SK-MEL-5 (cell line): ENCODE results near the gene GLRX. TPM values are rescaled to one million over a fixed set of nuclear protein-coding genes. Genes with fewer than 3 reads are reported as not detected.
"Not testable (repeated sequence)": the region's sequence is repeated elsewhere in the genome, so short reads cannot be mapped to it uniquely, and the experiment has no call there.

ENCODE experiments used
- DNase-seq: peaks from one replicate; pipeline ENCODE4 v3.0.0-alpha.2; 2016; ENCODE audit warnings: low read depth, low spot score
- in situ Hi-C: cut with HindIII; loops from 2 replicates; pipeline ENCODE4 v1.10.0; 2016; ENCODE audit warnings: low sequenced_read_pairs, high pct_unique_total_duplicates, low pct_unique_long_range_greater_than_20kb
- total RNA-seq: library from RNA; depleted of rRNA; stranded (reverse); fragments of >200 nt; shearing (Covaris generic); gene quantifications from 2 replicates; pipeline ENCODE4 v1.2.3, GENCODE V29; 2014

The GLRX gene
- total RNA-seq, 1 experiment from 2014 or later, result 8.1 TPM

DNA sequence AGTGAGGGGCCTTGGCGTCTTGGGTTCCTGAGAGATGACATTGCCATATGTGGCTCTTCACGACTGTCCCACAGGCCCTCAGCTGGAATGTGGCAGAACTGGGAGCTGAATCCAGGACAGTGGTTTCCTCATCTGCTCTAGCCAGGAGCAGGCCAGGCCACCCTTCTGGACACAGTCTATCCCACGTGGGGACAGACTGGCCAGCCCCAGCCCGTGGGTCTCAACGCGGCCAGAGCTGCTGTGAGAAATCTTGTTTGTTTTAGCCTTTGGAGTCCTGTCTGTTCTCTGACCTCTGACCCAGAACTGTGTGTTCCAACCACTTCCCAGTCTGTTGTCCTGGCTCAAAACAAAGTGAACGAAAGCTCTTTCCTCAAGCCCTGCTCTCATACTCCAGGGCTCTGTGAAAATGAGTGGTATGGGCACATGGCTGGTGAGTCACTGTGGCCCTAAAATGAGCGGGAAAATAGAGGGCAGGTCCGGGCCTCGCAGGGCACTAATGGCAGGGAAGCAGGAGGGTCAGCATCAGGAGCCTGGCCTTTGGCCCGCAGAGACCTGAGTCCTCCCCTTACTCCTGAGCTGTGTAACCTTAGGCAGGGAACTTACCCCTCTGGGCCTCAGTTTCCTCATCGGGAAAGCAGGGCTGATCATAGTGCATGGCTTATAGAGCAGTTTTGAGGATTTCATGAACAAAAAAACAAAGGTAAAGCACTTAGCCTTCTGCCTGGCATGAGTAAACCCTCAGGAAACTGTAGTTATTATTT lies 34.8 kb upstream of the GLRX start:
- in situ Hi-C loops, result no loop called here
- no peak for DNase-seq

DNA sequence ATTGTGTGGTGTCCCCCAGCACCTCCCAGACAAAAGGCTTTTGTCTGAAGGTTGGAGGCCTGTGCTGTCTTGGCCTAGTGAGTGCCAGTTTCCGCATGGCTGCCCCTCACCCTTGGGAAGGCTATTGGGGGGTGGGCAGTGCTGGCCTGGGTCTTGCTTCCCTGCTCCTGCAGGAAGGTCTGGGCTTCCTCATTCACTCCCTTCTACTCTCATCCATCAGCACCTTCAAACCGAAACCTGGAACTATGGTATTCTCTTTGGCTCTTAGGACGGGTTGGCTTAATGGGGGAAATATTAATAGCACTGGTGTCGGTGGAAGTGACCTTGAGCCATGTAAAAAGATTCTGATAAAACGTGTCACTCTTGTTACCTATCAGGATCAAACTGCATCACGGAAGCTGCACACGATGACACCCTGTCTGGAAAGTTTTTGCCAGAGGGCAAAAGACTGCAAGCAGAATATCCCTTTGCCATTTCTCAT lies 34.0 kb upstream of the GLRX start:
- in situ Hi-C loops, result no loop called here
- peak; percentile 43 for DNase-seq

DNA sequence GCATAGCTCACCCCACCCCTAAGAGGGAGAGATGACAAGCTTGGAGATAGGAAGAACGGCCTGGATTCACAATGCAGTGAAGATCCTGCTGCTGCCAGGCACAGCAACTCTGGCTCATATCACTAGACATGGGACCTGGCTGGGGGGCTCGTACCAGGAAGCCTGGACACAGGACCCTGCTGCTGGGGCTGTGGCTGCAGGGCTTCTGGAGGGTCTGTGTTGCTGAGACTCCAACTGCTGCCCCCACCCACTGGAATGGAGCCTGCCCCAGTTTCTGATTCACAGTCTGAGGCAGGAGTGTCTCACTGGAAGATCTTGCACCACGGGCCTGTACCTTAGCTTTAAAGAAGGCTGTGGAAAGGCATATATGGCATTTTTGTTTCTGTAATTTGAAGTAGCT lies 31.0 kb upstream of the GLRX start:
- in situ Hi-C loops, result no loop called here
- no peak for DNase-seq

DNA sequence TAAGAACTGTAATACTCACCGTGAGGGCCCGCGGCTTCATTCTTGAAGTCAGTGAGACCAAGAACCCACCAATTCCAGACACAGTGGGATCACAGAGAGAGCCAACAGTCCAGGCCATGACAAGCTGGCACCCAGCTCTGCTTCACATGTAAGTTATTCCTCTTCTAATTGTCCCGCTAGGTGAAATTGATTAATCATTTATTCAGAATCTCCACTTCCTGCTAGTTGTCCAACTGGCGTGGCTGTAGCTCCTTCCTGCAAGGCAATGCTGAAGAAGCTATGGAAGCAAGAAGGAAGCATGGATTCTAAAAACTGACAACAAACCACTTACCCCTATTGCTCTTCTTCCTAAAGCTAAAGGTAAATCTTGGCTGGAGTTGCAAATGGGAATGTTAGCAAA lies 30.0 kb upstream of the GLRX start:
- no peak for DNase-seq
- in situ Hi-C loops, result no loop called here

DNA sequence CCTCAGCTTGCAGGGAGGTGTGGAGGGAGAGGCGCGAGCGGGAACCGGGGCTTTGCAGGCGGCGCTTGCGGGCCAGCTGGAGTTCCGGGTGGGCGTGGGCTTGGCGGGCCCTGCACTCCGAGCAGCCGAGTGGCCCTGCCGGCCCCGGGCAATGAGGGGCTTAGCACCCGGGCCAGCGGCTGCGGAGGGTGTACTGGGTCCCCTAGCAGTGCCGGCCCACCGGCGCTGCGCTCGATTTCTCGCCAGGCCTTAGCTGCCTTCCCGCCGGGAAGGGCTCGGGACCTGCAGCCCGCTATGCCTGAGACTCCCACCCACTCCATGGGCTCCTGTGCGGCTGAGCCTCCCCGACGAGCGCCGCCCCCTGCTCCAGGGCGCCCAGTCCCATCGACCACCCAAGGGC lies 28.6 kb upstream of the GLRX start:
- in situ Hi-C loops, DNase-seq: not testable (repeated sequence)

DNA sequence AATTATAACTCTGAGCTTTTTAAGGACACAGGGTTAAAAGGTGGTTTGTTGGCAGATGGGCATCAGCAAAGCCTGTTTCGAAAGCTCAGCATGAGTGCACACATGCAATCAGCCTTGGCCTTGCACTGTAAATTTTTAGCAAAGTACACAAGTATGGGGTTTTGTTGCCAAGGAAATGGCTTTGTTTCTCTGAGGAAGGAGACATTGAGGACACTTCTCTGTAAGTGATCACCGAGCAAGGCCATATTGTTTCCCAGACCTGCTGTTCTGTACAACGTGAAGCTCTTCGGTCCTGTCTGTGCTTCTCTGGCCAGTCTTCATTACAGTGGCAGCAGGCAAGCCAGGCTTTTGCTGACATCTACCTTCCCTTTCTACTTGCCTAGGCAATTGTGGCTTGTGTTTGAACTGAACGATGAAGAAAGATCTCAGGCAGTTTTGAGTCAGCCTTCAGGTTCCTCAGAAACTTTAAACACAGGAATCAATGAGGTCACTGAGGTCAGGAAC lies 27.9 kb upstream of the GLRX start:
- in situ Hi-C loops, result no loop called here
- DNase-seq, result no peak

DNA sequence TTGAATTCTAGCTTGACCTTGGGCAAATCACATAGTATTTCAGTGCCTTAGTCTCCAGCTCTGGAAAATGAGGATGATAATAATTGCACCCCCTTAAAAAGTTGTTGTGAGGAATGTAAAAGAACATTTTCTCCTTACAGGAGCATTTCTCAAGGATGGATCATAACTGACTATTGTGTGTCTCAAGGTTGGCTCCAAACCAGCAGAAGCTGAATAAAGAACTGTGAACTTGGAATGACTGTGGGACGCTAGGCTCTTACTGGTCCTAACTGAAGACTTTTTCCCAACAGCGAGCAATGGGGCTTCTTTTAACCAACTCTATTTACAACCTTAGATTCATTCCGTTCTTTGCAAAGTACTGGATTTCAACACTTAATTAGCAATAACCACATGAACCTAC lies 26.2 kb upstream of the GLRX start:
- DNase-seq, result no peak
- in situ Hi-C loops, result no loop called here

DNA sequence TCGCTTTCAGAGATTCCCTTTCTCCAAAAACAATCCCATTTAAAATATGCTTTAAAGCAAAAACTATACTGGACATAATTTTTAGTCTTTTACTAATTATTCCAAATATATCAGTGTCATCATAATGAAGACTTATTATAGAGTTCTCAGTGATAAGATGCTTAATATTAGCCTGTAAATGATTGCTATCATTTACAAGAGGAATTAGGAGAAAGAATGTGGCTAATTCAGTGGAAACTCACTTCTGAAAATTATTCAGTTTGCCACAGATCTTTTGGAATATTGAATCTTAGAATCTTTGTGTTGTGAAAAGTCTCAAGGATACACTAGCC lies 24.7 kb upstream of the GLRX start:
- in situ Hi-C loops, result no loop called here
- no peak for DNase-seq

DNA sequence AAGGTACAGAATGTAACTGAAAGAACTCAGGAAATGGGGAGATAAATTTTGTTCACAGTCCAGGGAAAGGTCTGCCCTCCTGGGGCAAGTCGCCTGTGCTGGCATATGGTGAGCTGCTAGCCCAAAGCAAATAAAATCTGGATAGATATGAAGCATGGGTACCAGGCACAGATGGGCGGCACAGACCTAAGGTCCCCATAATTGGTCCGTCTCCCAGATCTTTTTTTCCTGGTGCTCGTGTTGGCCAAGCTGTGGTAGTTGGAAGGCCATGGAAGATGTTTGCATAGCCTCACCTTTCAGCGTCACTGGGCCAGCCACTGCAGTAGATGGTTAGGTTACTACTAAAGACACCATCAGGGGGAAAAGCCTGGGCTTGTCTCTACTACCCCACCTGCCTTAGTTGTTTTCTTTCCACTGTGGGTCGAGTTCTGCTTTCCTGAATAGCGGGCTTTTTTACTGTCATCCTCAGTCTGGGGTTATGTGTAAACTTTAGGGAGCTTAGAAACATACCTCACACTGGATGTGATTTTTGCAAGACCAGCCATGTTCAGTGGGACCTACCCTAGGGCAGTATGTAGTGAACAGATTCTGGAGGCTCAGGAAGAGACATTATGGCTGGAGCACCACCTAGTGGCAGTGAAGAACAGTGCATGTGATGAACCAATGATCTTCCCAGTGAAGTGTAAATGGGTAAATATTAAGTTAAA lies 24.2 kb upstream of the GLRX start:
- DNase-seq, result peak; percentile 84
- in situ Hi-C loops, result no loop called here

DNA sequence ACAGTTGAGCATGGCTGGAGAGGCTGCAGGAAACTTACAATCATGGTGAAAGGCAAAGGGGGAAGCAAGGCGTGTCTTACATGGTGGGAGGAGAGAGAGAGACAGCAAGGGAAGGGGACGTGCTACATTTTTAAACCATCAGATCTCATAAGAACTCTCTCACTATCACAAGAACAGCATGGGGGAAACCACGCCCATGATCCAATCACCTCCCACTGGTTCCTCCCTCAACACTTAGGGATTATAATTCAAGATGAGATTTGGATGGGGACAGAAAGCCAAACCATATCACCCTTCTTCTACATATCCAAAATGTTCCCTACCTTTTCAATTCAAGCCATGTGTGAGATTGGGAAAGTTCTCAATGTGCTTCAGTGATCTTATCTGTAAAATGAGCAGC lies 22.9 kb upstream of the GLRX start:
- in situ Hi-C loops, result no loop called here
- no peak for DNase-seq

DNA sequence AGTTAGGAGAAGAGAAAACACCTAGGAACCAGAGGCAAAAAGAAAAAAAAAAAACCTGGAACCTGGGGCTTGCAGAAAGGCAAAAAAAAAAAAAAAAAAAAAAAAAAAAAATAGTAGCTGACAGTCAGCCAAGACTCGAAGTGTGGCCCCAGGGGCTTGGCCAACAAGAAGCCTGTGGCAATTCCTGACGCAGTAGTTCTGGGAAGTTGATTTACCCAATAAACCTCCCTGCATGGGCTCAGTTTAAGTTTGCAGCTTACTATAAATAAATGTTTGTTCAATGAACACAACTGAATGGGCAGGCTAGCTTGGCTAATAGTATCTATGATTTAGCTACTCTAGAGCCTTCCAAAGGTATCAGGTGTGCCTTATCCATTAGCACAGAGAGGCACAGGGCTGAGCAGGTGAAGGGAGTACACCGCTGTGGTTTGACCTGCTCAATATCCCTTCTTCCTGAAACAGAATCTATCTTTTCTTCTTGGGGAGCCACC lies 21.3 kb upstream of the GLRX start:
- in situ Hi-C loops, result no loop called here
- no peak for DNase-seq

DNA sequence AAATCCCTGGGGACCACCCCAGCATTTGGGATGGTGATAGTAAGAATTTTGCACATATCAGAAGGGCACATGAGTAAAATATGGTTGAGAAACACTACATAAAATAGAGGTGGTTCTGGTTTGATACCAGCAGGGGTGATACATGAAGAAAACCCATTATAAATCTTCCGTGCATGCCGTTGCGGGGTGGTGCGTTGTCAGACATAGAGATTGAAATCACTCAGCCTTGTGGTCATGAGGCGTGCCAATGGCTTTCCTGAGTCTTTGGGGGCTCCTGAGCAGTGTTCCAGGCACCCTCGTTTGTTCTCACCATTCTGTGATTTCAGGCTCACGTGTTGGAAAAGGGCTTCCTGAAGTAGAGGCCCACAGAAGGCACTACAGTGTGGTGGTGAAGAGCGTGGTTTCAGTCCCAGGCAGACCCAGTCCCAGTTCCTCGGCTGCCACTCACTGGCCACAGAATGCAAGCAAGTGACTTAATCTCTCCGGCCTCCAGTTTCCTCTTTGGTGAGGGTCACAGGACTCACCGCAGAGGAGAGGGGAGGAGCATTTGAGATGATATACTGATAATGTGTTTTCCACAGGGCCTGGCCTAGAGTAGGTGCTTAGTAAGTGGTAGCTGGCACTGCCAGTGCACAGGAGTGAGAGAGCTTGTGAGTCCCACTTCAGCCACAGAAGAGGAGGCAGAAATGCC lies 20.5 kb upstream of the GLRX start:
- DNase-seq, result peak; percentile 94
- in situ Hi-C loops, result no loop called here

DNA sequence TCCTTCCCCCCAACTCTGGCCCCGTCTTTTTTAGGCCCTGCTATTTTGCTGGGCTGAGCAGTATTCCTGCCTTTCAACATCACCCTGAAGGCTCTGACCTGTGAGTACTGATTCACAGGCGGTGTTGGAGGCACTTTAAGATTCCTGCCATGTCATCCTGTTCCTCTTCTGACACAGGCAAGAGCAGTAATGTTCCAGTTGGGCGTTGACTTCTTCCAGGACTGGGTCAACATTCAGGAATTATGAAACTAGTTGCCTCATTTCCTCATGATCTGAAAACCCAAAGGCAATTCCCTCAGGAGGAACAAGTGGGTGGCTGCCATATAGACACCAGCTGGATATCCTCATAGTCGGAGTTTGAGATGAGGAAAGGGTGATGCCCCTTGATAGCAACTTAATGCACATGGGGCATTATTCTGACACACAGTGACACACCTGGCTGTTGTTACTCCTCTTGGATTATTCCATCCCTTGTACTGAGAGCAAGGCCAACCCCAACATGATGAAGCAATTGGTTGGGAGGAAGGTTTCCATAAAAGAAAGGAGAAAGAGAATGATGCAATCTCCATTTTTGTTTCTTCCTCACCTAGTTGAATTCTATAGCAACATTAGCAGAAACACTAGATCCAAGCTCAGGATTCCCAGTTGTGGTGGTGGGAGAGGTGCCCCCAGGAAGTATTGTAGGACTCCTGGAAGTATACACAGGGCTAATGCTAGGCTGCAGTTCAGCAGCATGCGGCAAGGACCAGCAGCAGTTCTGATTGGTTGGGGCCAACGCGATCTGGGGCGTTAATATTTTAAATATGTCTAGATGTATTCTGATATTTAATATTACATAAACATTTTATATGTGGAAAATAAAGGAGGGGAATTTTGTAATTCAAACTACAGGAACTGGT lies 19.6 kb upstream of the GLRX start:
- no peak for DNase-seq
- in situ Hi-C loops, result no loop called here

DNA sequence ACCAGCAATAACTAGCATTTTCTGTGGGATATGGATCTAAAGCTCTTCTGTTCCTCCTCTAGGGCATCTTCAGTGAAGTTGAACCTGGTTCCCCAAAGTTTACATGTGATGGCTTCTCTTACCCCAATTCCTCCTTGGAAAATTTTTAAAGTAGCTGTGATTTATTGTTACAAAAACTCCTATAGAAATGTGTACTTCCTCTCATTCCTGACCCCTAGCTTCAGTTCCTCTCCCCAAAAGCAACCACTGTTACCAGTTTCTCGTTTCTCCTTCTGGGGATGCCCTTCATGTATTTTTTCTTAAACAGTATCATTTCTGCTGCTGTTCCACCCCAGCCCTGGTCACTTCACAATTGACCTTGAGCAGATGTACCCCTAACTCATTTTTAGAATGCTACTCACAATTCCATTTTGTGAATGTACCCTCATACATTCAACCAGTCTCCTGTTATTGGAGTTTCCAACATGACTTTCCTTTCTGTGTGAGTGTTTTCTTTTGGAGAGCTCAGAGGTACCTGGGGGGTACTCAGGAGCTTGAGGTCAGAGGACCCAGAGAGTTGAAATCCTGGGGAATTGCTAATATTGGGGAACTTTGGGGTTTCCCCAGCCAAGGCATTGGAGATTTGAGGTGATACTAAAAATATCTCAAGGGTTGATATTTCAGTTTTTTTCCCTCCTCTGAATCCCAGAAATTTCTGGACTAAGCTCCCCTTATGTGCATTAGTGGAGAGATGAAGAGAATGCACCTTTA lies 18.6 kb upstream of the GLRX start:
- DNase-seq, result no peak
- in situ Hi-C loops, result no loop called here

DNA sequence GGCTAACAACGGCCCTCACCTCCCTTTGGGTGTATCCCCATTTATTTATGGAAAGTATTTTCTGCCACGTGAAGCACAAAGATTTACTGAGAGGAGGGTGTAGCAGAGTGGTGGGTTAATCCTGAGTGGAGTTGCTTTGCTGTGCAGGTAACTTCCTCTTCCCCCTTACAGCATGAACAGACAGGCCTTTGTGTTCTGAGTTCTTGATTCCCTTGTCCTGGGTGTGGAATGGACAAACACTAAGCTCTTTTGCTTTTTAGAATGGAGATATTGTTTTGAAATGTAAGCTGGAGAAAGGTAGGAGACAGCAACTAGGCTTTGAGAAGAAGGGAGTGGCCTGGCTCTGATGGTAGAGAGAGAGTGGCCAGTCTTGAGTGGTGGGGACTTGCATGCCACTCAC lies 17.1 kb upstream of the GLRX start:
- in situ Hi-C loops, result no loop called here

DNA sequence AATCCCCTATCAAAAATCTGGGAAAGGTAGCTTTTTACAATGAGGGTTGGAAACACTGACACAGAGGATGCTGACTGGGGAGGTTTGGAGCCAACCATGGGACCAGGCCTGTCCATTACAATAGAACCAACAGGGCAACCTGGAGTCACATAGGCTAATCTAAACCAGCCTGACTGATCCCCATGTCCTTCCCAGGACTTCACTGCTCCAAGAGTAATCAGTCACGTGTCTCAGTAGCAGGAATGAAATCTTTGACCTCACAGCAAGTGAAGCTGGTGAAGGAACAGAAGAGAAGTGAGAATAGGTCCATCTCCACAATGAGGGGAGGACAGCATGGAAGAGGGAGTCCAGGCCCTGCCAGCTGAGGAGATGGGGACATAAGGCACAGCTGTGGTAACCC lies 16.0 kb upstream of the GLRX start:
- no peak for DNase-seq
- in situ Hi-C loops, result no loop called here

More for the DNA sequence above, 17.1 kb upstream of the GLRX start:
- DNase-seq, result peak; percentile 53

DNA sequence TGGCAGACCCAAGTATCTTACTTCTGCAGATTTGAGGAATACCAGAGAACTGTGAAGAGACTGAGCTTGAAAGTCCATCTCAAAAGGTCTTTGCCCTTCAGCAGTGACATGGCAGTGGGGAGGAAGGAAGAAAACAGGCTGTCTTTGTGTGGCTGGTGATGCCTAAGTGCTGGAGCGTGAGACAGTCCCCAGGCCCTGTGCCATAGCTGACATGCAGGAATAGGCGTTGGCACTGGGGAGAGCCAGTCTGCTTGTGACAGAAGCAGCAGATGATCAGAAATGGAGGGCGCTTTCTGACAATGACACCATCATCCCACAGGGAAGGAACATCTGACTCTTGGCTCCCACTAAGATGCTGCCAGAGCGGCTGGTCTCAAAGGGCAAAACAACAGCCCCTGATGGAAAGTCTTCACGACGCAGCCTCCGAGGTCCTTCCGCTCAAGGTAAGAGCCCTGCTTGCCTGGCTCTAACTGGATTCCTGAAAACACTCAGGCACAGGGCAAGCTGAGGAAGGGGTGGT lies 15.5 kb upstream of the GLRX start:
- DNase-seq, result no peak
- in situ Hi-C loops, result no loop called here
